Colonic mucosa (tissue), 4 donors: Measurements from ENCODE around the gene HIRA. TPM values are rescaled to one million over a fixed set of nuclear protein-coding genes. Genes with fewer than 3 reads are reported as not detected.

Experiments used
- DNase-seq: peaks from one replicate; pipeline ENCODE4 v3.0.0-alpha.2; 2020
- H3K27ac ChIP-seq: fragments of 200-600 bp; one replicate; pipeline ENCODE4 v1.8.0; 2021
- H3K27me3 ChIP-seq: fragments of 200-600 bp; one replicate; pipeline ENCODE4 v1.8.0; 2021
- H3K36me3 ChIP-seq: fragments of 200-600 bp; one replicate; pipeline ENCODE4 v1.8.0; 2021
- H3K4me1 ChIP-seq: fragments of 200-600 bp; one replicate; pipeline ENCODE4 v1.8.0; 2021; ENCODE audit warnings: mild to moderate bottlenecking
- H3K4me3 ChIP-seq: fragments of 200-600 bp; one replicate; pipeline ENCODE4 v1.8.0; 2021
- H3K9ac ChIP-seq, 2 donors: one replicate each; pipeline ENCODE4 v1.7.0; 2013; ENCODE audit warnings: control low read depth in 2 of 2, low read depth in 2 of 2, low read length in 2 of 2
- H3K9me3 ChIP-seq: fragments of 200-600 bp; one replicate; pipeline ENCODE4 v1.8.0; 2021
- intact Hi-C: fragments of 100-400 bp; cut with DNase I; formaldehyde crosslinking; loops from one replicate; pipeline ENCODE4 v1.14.1; 2022
- total RNA-seq, 2 donors: library from RNA; stranded (reverse); fragmentation: NEBNext Ultra II Directional in 1 of 2; extraction: Animal tissue kit (Norgen Biotek cat#: 25700) in 1 of 2; gene quantifications; one replicate each; pipeline ENCODE4 v1.2.1, GENCODE V29; 2021
- TF ChIP-seq, protein P1 (sequence below): fragments of 200-600 bp; IDR thresholded peaks from one replicate; pipeline ENCODE4 v1.8.0; 2022; ENCODE audit warnings: antibody characterized with exemption, mild to moderate bottlenecking
- donor health status: healthy.
- donor health status: DM: no; HTN: no; CAD: no.
- donor health status: DM: no; HTN: no; CAD: no.

Gene HIRA
- total RNA-seq, 2 donors from 2014 or later = 22.3 to 41.5 TPM

DNA sequence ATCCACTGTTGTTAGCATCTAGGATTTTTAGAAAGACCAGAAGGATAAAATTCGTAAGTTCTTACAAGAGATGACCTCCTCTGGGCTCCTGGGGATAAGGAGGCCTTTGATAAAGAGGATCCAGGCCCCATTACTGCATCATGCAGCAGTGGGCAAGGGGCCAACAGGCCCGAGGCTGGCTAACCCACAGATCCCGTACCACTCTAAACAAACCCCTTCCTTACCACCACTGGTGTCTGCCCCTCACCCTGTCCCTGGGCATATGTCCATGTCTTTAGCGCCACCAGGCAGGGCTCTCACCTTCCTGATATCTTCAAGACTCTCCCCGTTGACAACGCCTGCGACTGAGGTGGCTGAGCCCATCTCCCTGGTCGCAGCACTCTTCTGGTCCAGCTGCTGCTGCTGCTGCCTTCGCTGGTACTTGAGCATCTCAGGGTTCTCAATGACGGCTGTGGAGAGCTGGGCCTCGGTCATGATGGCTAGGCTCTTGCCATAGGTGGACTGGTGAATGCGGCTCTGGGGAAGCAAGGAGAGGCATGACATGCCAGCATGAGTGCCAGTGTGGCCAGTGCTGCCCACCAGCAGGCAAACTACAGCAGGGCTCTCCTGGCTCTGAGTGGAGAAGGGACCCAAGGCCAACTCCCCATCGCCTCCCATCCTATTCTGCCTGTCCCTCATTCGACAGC lies 46.2 kb downstream of the HIRA start:
- Histone ChIP-seq H3K9me3 (no peaks in the 10 kb centered on the region), H3K27me3 (no peaks in the 10 kb centered on the region), H3K27ac (no peak overlapping the region), H3K4me3 (no peak overlapping the region), H3K9ac (no peak overlapping the region), H3K4me1 (no peaks in the 10 kb centered on the region), H3K36me3 (peaks cover 18% of the 10 kb centered on the region)
- intact Hi-C loops = no loop called here
- no peak for DNase-seq
- TF ChIP-seq, protein P1, sequence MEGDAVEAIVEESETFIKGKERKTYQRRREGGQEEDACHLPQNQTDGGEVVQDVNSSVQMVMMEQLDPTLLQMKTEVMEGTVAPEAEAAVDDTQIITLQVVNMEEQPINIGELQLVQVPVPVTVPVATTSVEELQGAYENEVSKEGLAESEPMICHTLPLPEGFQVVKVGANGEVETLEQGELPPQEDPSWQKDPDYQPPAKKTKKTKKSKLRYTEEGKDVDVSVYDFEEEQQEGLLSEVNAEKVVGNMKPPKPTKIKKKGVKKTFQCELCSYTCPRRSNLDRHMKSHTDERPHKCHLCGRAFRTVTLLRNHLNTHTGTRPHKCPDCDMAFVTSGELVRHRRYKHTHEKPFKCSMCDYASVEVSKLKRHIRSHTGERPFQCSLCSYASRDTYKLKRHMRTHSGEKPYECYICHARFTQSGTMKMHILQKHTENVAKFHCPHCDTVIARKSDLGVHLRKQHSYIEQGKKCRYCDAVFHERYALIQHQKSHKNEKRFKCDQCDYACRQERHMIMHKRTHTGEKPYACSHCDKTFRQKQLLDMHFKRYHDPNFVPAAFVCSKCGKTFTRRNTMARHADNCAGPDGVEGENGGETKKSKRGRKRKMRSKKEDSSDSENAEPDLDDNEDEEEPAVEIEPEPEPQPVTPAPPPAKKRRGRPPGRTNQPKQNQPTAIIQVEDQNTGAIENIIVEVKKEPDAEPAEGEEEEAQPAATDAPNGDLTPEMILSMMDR = no peak

DNA sequence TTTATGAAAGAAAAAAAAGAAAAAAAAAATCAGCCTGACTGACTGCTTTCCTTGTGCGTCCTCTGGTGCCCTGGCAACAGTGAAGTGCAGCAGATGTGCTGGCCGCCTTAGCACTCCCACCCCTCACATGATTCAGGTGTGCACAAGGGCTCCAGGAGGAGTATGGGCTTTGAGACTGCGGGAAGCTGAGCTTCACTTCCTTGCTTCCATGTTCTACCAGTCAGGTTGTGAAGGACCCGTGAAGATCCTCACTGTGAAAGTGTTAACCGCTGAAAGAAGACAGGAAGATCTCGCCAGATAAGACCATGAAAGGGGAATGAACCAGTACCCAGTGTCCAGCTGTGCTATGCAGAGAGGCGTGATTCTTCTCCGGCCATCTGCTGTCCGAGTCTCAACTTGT lies 48.2 kb downstream of the HIRA start:
- H3K9ac ChIP-seq = no peak overlapping the region
- H3K4me1 ChIP-seq = no peaks in the 10 kb centered on the region
- H3K4me3 ChIP-seq = no peak overlapping the region
- H3K27me3 ChIP-seq = no peaks in the 10 kb centered on the region
- peaks cover 18% of the 10 kb centered on the region for H3K36me3 ChIP-seq
- no peak for DNase-seq
- no peak overlapping the region for H3K27ac ChIP-seq
- H3K9me3 ChIP-seq = no peaks in the 10 kb centered on the region
- TF ChIP-seq, protein P1 = no peak
- intact Hi-C loops = no loop called here

DNA sequence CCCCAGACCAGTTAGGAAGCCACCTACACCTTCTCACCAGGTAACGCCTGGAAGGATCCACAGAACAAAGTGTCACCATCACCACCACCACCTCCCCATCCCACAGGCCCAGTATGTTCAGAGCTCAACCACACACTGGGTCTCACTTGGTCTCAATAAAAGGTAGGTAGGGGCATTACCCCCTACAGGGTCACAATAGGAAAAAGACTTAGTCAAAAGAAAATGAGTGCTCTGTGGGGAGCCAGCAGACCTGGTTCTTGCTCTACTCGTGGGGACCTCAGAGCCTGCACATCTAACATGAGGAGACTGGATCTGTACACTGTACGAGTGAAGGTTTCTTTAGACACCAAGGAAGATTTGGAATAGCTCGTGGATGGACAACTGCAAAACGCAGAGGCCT lies 49.3 kb downstream of the HIRA start:
- intact Hi-C loops = no loop called here
- no peak for DNase-seq
- H3K27me3 ChIP-seq = no peaks in the 10 kb centered on the region
- TF ChIP-seq, protein P1 = no peak
- no peak overlapping the region for H3K9ac ChIP-seq
- H3K4me3 ChIP-seq = no peak overlapping the region
- H3K27ac ChIP-seq = no peak overlapping the region
- peaks cover 14% of the 10 kb centered on the region for H3K36me3 ChIP-seq
- no peaks in the 10 kb centered on the region for H3K9me3 ChIP-seq
- H3K4me1 ChIP-seq = no peaks in the 10 kb centered on the region

DNA sequence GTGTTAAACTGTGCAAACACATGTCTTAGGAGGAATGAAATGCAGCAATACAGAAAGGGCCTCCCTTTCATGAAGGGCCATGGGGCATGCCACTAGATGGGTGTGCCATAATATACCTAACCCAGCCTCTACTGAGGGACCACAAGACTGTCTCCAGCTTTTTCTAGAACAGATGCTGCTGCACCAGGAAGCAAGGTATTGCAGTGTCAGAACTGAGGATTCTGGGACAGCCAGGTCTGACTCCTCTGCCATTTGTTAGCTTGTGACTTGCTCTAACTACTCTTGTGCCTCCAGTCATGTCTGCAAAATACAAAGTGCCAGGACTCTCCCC lies 53.2 kb downstream of the HIRA start:
- Histone ChIP-seq H3K9ac (no peak overlapping the region), H3K36me3 (peaks cover 7% of the 10 kb centered on the region), H3K27ac (no peak overlapping the region), H3K9me3 (no peaks in the 10 kb centered on the region), H3K4me1 (no peaks in the 10 kb centered on the region), H3K27me3 (no peaks in the 10 kb centered on the region), H3K4me3 (no peak overlapping the region)
- intact Hi-C loops = no loop called here
- no peak for DNase-seq
- TF ChIP-seq, protein P1 = no peak

DNA sequence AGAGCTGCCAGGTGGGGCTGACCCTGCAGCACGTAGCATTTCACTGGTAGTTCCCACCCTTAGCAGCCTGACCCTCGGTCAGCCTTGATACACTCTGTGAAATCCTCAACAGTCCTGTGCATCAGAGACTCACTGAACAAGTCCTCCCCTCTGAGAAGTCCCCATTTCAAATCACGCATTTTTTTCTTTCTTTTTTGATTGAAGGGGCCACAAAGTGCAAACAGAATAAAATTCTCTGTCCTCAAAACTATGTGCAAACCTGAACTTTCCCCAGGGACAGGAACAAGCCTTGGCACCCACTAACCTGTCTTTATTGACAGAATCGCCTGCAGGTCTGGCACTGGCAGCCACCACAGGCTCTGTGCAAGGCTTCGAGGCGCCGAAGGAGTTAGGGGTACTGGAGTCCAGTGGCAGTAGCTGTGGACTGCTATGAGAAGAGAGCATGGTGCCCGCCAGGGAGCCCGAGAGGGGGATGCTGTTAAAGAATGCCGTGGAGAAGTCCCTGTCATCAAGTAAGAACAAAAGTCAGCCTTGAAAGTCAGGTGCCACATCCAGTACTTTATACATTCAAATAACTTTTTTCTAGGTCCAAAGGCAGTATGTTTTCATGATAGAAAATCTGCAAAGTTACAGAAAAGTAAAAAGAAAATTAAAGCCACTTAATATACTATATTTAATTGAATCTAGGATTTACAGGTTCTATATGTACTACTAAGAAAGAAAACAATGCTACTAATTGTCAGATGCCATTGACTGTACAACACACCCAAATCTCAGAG lies 53.8 kb downstream of the HIRA start:
- Histone ChIP-seq H3K4me1 (no peaks in the 10 kb centered on the region), H3K27me3 (no peaks in the 10 kb centered on the region), H3K36me3 (peaks cover 6% of the 10 kb centered on the region), H3K9ac (no peak overlapping the region), H3K27ac (no peak overlapping the region), H3K9me3 (no peaks in the 10 kb centered on the region), H3K4me3 (no peak overlapping the region)
- intact Hi-C loops = no loop called here
- DNase-seq = no peak
- TF ChIP-seq, protein P1 = no peak
